Activated CD8-positive, alpha-beta T cell treated with anti-CD3 and anti-CD28 coated beads for 36 hours (primary cell): Measurements from ENCODE around the gene DCLK3. TPM values are rescaled to one million over a fixed set of nuclear protein-coding genes. Genes with fewer than 3 reads are reported as not detected.

Experiments used
- ATAC-seq: fragments of 200-7000 bp; cut with Tn5 transposase; one replicate; pipeline ENCODE4 v1.10.0; 2021; ENCODE audit warnings: mild to moderate bottlenecking, moderate library complexity
- CTCF ChIA-PET: fragments of 350-600 bp; sonication (Branson Sonifier 250); formaldehyde crosslinking; loops from one replicate; lab custom pipeline; 2021; ENCODE audit warnings: antibody characterized with exemption; lab: Charles Lee
- POLR2A ChIA-PET: fragments of 350-600 bp; sonication (Branson Sonifier 250); formaldehyde crosslinking; loops from one replicate; lab custom pipeline; 2021; ENCODE audit warnings: antibody characterized with exemption; lab: Charles Lee
- DNase-seq: peaks from one replicate; pipeline ENCODE4 v3.0.0-alpha.2; 2020
- H3K27ac Mint-ChIP-seq: one replicate; pipeline ENCODE4 v1.8.0; 2021; ENCODE audit warnings: mild to moderate bottlenecking, mixed read lengths
- H3K27me3 Mint-ChIP-seq: one replicate; pipeline ENCODE4 v1.8.0; 2021; ENCODE audit warnings: mixed read lengths
- H3K36me3 Mint-ChIP-seq: one replicate; pipeline ENCODE4 v1.8.0; 2021; ENCODE audit warnings: low read depth, mixed read lengths
- H3K4me1 Mint-ChIP-seq: one replicate; pipeline ENCODE4 v1.8.0; 2021; ENCODE audit warnings: low read depth, mixed read lengths
- H3K4me3 Mint-ChIP-seq: one replicate; pipeline ENCODE4 v1.8.0; 2021; ENCODE audit warnings: mild to moderate bottlenecking, moderate library complexity, mixed read lengths
- H3K9me3 Mint-ChIP-seq: one replicate; pipeline ENCODE4 v1.8.0; 2021; ENCODE audit warnings: mixed read lengths
- intact Hi-C: fragments of 100-400 bp; cut with micrococcal nuclease; formaldehyde crosslinking; loops from one replicate; pipeline ENCODE4 v1.10.0; 2022
- total RNA-seq, 2 experiments: library from RNA; stranded (reverse); gene quantifications; one replicate each; pipeline ENCODE4 v1.2.3, GENCODE V29; 2021
- TF ChIP-seq, protein P1 (sequence below): fragments of 200-600 bp; IDR thresholded peaks from one replicate; pipeline ENCODE4 v1.8.0; 2022; ENCODE audit warnings: antibody characterized with exemption, mild to moderate bottlenecking

The DCLK3 gene
- total RNA-seq, 2 experiments from 2014 or later: 0.05 TPM; not detected in 1

GRCh38 chr3:36674816-36675215, 89.5 kb downstream of the DCLK3 start:
- DNase-seq (no peak), ATAC-seq (no peak)
- TF ChIP-seq, protein P1, sequence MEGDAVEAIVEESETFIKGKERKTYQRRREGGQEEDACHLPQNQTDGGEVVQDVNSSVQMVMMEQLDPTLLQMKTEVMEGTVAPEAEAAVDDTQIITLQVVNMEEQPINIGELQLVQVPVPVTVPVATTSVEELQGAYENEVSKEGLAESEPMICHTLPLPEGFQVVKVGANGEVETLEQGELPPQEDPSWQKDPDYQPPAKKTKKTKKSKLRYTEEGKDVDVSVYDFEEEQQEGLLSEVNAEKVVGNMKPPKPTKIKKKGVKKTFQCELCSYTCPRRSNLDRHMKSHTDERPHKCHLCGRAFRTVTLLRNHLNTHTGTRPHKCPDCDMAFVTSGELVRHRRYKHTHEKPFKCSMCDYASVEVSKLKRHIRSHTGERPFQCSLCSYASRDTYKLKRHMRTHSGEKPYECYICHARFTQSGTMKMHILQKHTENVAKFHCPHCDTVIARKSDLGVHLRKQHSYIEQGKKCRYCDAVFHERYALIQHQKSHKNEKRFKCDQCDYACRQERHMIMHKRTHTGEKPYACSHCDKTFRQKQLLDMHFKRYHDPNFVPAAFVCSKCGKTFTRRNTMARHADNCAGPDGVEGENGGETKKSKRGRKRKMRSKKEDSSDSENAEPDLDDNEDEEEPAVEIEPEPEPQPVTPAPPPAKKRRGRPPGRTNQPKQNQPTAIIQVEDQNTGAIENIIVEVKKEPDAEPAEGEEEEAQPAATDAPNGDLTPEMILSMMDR: no peak
- Mint-ChIP-seq H3K27me3 (peaks cover 2% of the 10 kb centered on the region), H3K4me3 (no peak overlapping the region), H3K36me3 (peaks cover 5% of the 10 kb centered on the region), H3K4me1 (peaks cover 2% of the 10 kb centered on the region), H3K9me3 (peaks cover 25% of the 10 kb centered on the region), H3K27ac (no peak overlapping the region)
- ChIA-PET POLR2A (no interaction called here), CTCF (interaction anchor here (1.2 kb wide), 1 partner anchor 33 kb away, joined by 3 read pairs; no protein-coding TSS in a partner anchor)
- intact Hi-C loops: no loop called here

- Mint-ChIP-seq H3K4me1 (no peaks in the 10 kb centered on the region), H3K27me3 (peaks cover 2% of the 10 kb centered on the region), H3K9me3 (no peaks in the 10 kb centered on the region), H3K36me3 (no peaks in the 10 kb centered on the region), H3K4me3 (no peak overlapping the region), H3K27ac (no peak overlapping the region)
- ChIA-PET POLR2A (no interaction called here), CTCF (no interaction called here)
- no peak for ATAC-seq
- intact Hi-C loops: no loop called here
- DNase-seq: no peak
- TF ChIP-seq, protein P1: no peak
Measured at GRCh38 chr3:36669764-36670163, 94.6 kb downstream of the DCLK3 start.

DNA sequence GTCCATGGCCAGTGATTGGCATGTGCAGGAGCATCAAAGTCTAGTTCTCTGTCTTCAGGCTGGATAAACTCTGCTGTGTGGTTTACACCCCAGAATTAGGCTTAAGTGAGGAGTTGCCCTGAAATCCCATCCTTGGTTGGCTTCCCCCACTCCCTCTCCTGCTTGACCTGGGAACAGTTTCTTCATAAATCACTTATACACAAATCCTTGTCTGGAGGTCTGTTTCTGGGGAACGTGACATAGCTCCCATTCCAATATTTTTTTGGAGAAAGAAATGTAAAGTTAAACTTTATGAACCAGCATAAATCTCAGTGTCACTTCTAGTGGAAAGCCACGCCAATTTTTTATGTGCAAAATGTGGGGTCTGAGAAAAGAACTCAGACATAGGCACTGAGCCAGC, 98.2 kb downstream of the DCLK3 start:
- H3K27ac Mint-ChIP-seq: no peak overlapping the region
- H3K9me3 Mint-ChIP-seq: no peaks in the 10 kb centered on the region
- no peaks in the 10 kb centered on the region for H3K4me1 Mint-ChIP-seq
- no peaks in the 10 kb centered on the region for H3K36me3 Mint-ChIP-seq
- TF ChIP-seq, protein P1: no peak
- intact Hi-C loops: no loop called here
- ChIA-PET CTCF (no interaction called here), POLR2A (no interaction called here)
- H3K27me3 Mint-ChIP-seq: peaks cover 7% of the 10 kb centered on the region
- DNase-seq: no peak
- H3K4me3 Mint-ChIP-seq: no peak overlapping the region
- ATAC-seq: no peak

DNA sequence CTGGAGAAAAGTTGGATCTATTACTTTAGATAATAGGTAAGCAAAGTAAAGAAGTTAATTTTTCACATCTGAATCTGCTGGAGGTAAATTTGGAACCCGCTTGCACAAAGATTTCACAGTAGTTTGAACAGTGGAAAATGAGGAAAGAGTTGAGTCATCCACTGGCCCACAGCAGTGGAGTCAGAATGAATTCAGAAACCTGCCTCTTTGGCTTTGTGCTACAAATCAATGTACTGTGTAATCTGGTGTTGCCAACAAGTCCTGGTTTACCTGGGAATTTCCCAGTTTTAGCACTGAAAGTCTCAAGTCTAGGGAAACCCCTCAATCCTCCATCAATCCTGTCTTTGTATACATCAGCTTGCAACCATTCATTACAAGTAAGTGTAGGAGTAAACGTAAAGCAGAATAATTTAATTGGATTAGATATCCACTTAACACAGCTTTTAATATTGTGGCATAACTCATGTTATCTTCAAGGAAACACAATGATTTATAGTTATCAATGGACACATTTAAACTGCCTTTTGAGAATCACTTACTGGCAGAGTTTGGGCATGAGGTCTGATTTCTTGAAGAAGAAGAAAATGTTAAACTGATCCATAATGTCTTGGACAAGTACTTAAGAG, 100.6 kb downstream of the DCLK3 start:
- Mint-ChIP-seq H3K27me3 (peaks cover 6% of the 10 kb centered on the region), H3K4me3 (no peak overlapping the region), H3K4me1 (no peaks in the 10 kb centered on the region), H3K9me3 (no peaks in the 10 kb centered on the region), H3K36me3 (no peaks in the 10 kb centered on the region), H3K27ac (no peak overlapping the region)
- ATAC-seq (no peak), DNase-seq (no peak)
- ChIA-PET CTCF (no interaction called here), POLR2A (no interaction called here)
- intact Hi-C loops: no loop called here
- TF ChIP-seq, protein P1: no peak

GRCh38 chr3:36662626-36663025, 101.7 kb downstream of the DCLK3 start:
- CTCF ChIA-PET: interaction anchor here (1.1 kb wide), 1 partner anchor 37 kb away, joined by 3 read pairs; no protein-coding TSS in a partner anchor
- Mint-ChIP-seq H3K27ac (no peak overlapping the region), H3K9me3 (no peaks in the 10 kb centered on the region), H3K4me1 (no peaks in the 10 kb centered on the region), H3K36me3 (no peaks in the 10 kb centered on the region), H3K4me3 (no peak overlapping the region), H3K27me3 (peaks cover 15% of the 10 kb centered on the region)
- POLR2A ChIA-PET: no interaction called here
- TF ChIP-seq, protein P1: no peak
- DNase-seq: no peak
- no peak for ATAC-seq
- intact Hi-C loops: no loop called here

Other genes starting within 250 kb of the DCLK3 start
- gene TRANK1, start 180.5 kb upstream of the DCLK3 start, total RNA-seq: 10 to 100 TPM; 16.0 to 17.4 TPM
- 10 to 100 TPM; 11.8 to 12.3 TPM for gene EPM2AIP1, start 228.6 kb upstream of the DCLK3 start, total RNA-seq
- 10 to 100 TPM; 89.6 to 93.7 TPM for gene MLH1, start 229.0 kb upstream of the DCLK3 start, total RNA-seq